H1 (cell line): ENCODE results near the gene OXLD1. TPM values are rescaled to one million over a fixed set of nuclear protein-coding genes. Genes with fewer than 3 reads are reported as not detected.

Source experiments
- CTCF ChIA-PET: fragments of 300-600 bp; sonication (Branson Sonifier 250); formaldehyde crosslinking; loops from one replicate; lab custom pipeline; 2021; ENCODE audit not compliant: partially characterized antibody; lab: Charles Lee
- POLR2A ChIA-PET: fragments of 300-600 bp; sonication (Branson Sonifier 250); formaldehyde crosslinking; loops from one replicate; lab custom pipeline; 2021; ENCODE audit warnings: inconsistent platforms; ENCODE audit not compliant: partially characterized antibody; lab: Charles Lee
- DNase-seq, 2 experiments: peaks; one replicate each; pipeline versions ENCODE4 v3.0.0 to v3.0.0-alpha.2; 2010 to 2022; ENCODE audit warnings: low spot score in 2 of 2, low read depth in 1 of 2, mixed read lengths in 1 of 2
- FAIRE-seq: peaks from 2 replicates; lab custom pipeline; 2011; peaks lifted over from hg19 to GRCh38; lab: Jason Lieb, UNC
- H2AFZ ChIP-seq: 2 replicates; pipeline ENCODE4 v1.8.1; 2012; ENCODE audit warnings: low read length, inconsistent platforms
- H2AK5ac ChIP-seq: 2 replicates; pipeline ENCODE4 v1.6.1; 2013; ENCODE audit warnings: low read depth, low read length
- H2BK120ac ChIP-seq: replicated peaks from 2 replicates; pipeline ENCODE3; 2013; ENCODE audit warnings: low read depth, low read length, inconsistent platforms
- H2BK12ac ChIP-seq: 2 replicates; pipeline ENCODE4 v1.6.1; 2013; ENCODE audit warnings: low read depth, low read length
- H2BK15ac ChIP-seq: 2 replicates; pipeline ENCODE4 v1.6.1; 2013; ENCODE audit warnings: low read length
- H2BK20ac ChIP-seq: 2 replicates; pipeline ENCODE4 v1.6.1; 2013; ENCODE audit warnings: low read length
- H2BK5ac ChIP-seq: 2 replicates; pipeline ENCODE4 v1.6.1; 2013; ENCODE audit warnings: low read depth, low read length
- H3K14ac ChIP-seq: 2 replicates; pipeline ENCODE4 v1.6.1; 2013; ENCODE audit warnings: inconsistent platforms; ENCODE audit not compliant: insufficient read length
- H3K18ac ChIP-seq: 2 replicates; pipeline ENCODE4 v1.6.1; 2013; ENCODE audit warnings: low read length; ENCODE audit errors: extremely low read depth
- H3K23ac ChIP-seq: 2 replicates; pipeline ENCODE4 v1.6.1; 2013; ENCODE audit warnings: inconsistent platforms; ENCODE audit not compliant: insufficient read length
- H3K23me2 ChIP-seq: 2 replicates; pipeline ENCODE4 v1.6.1; 2013; ENCODE audit warnings: low read depth, low read length
- H3K27ac ChIP-seq: 2 replicates; pipeline ENCODE4 v1.6.1; 2011; ENCODE audit warnings: low read depth, low read length, inconsistent platforms
- H3K27me3 ChIP-seq, 4 experiments: replicated peaks in 1 of 4; 1 replicate in 1 of 4; 2 replicates in 3 of 4; pipeline versions ENCODE4 v1.6.1 to v1.8.1; 2011 to 2013; ENCODE audit warnings: low read length in 3 of 4, mild to moderate bottlenecking in 3 of 4, inconsistent platforms in 2 of 4, mixed read lengths in 2 of 4, moderate library complexity in 1 of 4; ENCODE audit not compliant: control insufficient read depth in 3 of 4, insufficient read depth in 3 of 4; ENCODE audit errors: extremely low read depth in 1 of 4
- H3K36me3 ChIP-seq, 4 experiments: 2 replicates each; pipeline versions ENCODE4 v1.6.1 to v1.8.1; 2011 to 2013; ENCODE audit warnings: mild to moderate bottlenecking in 4 of 4, low read length in 3 of 4, moderate library complexity in 2 of 4, control low read depth in 1 of 4, inconsistent platforms in 1 of 4; ENCODE audit not compliant: insufficient read depth in 4 of 4, control insufficient read depth in 2 of 4
- H3K4ac ChIP-seq: replicated peaks from 2 replicates; pipeline ENCODE3; 2013; ENCODE audit warnings: low read length, low read depth, mixed read lengths, inconsistent platforms; ENCODE audit not compliant: insufficient read length
- H3K4me1 ChIP-seq, 4 experiments: replicated peaks in 1 of 4; 1 replicate in 1 of 4; 2 replicates in 3 of 4; pipeline versions ENCODE4 v1.6.1 to v1.8.1; 2011 to 2013; ENCODE audit warnings: low read length in 3 of 4, inconsistent platforms in 2 of 4, mixed read lengths in 1 of 4; ENCODE audit not compliant: insufficient read depth in 4 of 4, control insufficient read depth in 3 of 4
- H3K4me2 ChIP-seq, 2 experiments: 2 replicates each; pipeline versions ENCODE4 v1.6.1 to v1.8.1; 2011 to 2013; ENCODE audit warnings: low read depth in 2 of 2, low read length in 2 of 2, control low read depth in 1 of 2, inconsistent platforms in 1 of 2, mild to moderate bottlenecking in 1 of 2; ENCODE audit not compliant: insufficient read depth in 1 of 2
- H3K4me3 ChIP-seq, 4 experiments: fragments of 200-600, 300-600 bp in 1 of 4; sonication (generic), shearing (Covaris generic), sonication (Bioruptor Twin) in 1 of 4; 2 replicates each; pipeline versions ENCODE4 v1.5.1 to v1.8.1; 2011 to 2016; ENCODE audit warnings: low read length in 4 of 4, low read depth in 3 of 4, control low read depth in 2 of 4, inconsistent platforms in 2 of 4, mild to moderate bottlenecking in 2 of 4, mixed read lengths in 1 of 4, moderate library complexity in 1 of 4; ENCODE audit not compliant: insufficient read depth in 2 of 4; ENCODE audit errors: extremely low read depth in 1 of 4
- H3K56ac ChIP-seq: replicated peaks from 2 replicates; pipeline ENCODE3; 2013; ENCODE audit warnings: low read depth, mild to moderate bottlenecking, mixed read lengths, low read length, inconsistent platforms; ENCODE audit not compliant: insufficient read length
- H3K79me1 ChIP-seq: 2 replicates; pipeline ENCODE4 v1.6.1; 2013; ENCODE audit warnings: low read depth, low read length, control low read depth
- H3K79me2 ChIP-seq, 2 experiments: 2 replicates each; pipeline versions ENCODE4 v1.6.1 to v1.8.1; 2012 to 2013; ENCODE audit warnings: low read length in 2 of 2, mild to moderate bottlenecking in 2 of 2, inconsistent platforms in 1 of 2; ENCODE audit not compliant: insufficient read depth in 2 of 2, control insufficient read depth in 1 of 2
- H3K9ac ChIP-seq, 4 experiments: replicated peaks in 1 of 4; 1 replicate in 1 of 4; 2 replicates in 3 of 4; pipeline versions ENCODE4 v1.6.1 to v1.8.1; 2011 to 2013; ENCODE audit warnings: low read depth in 3 of 4, low read length in 3 of 4, control low read depth in 2 of 4, mild to moderate bottlenecking in 2 of 4, moderate library complexity in 2 of 4, inconsistent platforms in 1 of 4; ENCODE audit errors: extremely low read depth in 1 of 4
- H3K9me3 ChIP-seq, 2 experiments: 2 replicates each; pipeline versions ENCODE4 v1.6.1 to v1.8.1; 2012 to 2013; ENCODE audit warnings: mild to moderate bottlenecking in 2 of 2, moderate library complexity in 2 of 2, control low read depth in 1 of 2, inconsistent platforms in 1 of 2, low read depth in 1 of 2, low read length in 1 of 2, mixed read lengths in 1 of 2; ENCODE audit not compliant: insufficient read depth in 2 of 2
- H4K20me1 ChIP-seq, 2 experiments: replicated peaks in 1 of 2; 2 replicates each; pipeline versions ENCODE3 to v1.8.1; 2011 to 2013; ENCODE audit warnings: inconsistent platforms in 2 of 2, low read length in 2 of 2, mild to moderate bottlenecking in 1 of 2; ENCODE audit not compliant: insufficient read depth in 2 of 2, control insufficient read depth in 1 of 2
- H4K5ac ChIP-seq: 2 replicates; pipeline ENCODE4 v1.6.1; 2013; ENCODE audit warnings: low read length, low read depth, mixed read lengths, inconsistent platforms; ENCODE audit not compliant: insufficient read length
- H4K8ac ChIP-seq: 2 replicates; pipeline ENCODE4 v1.8.0; 2013; ENCODE audit warnings: mild to moderate bottlenecking, moderate library complexity, low read length, inconsistent platforms; ENCODE audit not compliant: insufficient read depth; ENCODE audit errors: extremely low read depth
- H4K91ac ChIP-seq: replicated peaks from 2 replicates; pipeline ENCODE3; 2013; ENCODE audit warnings: low read length, mixed read lengths, inconsistent platforms; ENCODE audit not compliant: insufficient read length
- CTBP2 ChIP-seq: IDR thresholded peaks from 2 replicates; pipeline ENCODE4 v1.7.0; 2011; ENCODE audit warnings: borderline replicate concordance, mild to moderate bottlenecking, moderate library complexity, mixed read lengths, low read length; ENCODE audit not compliant: insufficient read depth, insufficient read length
- WGBS, 2 experiments: shearing (Covaris generic) in 1 of 2; methylation state at CpG; one replicate each; pipeline versions ENCODE4 v1.1.6 to v1.1.7; 2013 to 2015; ENCODE audit warnings: low lambda C conversion rate in 2 of 2, mixed read lengths in 2 of 2, inconsistent platforms in 1 of 2, low coverage in 1 of 2, missing lambda C conversion rate in 1 of 2; ENCODE audit not compliant: insufficient replicate concordance in 2 of 2, insufficient coverage in 1 of 2, insufficient read length in 1 of 2; ENCODE audit errors: extremely low coverage in 1 of 2, missing lambda C conversion rate in 1 of 2; 5-methylcytosine and 5-hydroxymethylcytosine counted together
- polyA plus RNA-seq, 7 experiments: library from polyadenylated mRNA; depleted of rRNA in 3 of 7; stranded (reverse) in 5 of 7; unstranded in 2 of 7; fragments of >200 nt in 5 of 7; fragments of 200-250 nt in 2 of 7; gene quantifications; 1 replicate in 5 of 7; 2 replicates in 1 of 7; 4 replicates in 1 of 7; pipeline versions ENCODE4 v1.2.1 to v1.2.3, GENCODE V29; 2011 to 2013; ENCODE audit warnings: missing spikeins in 2 of 7, mixed read lengths in 2 of 7
- total RNA-seq: library from RNA; stranded (reverse); fragmentation: NEBNext Ultra II Directional; extraction: Animal tissue kit (Norgen Biotek cat#: 25700); gene quantifications from 2 replicates; pipeline ENCODE4 v1.2.1, GENCODE V29; 2021
- TF ChIP-seq, protein P1 (sequence below): IDR thresholded peaks from 2 replicates; pipeline ENCODE4 v1.6.1; 2012; ENCODE audit warnings: inconsistent platforms
- TF ChIP-seq, protein P2 (sequence below), 3 experiments: IDR thresholded peaks; 1 replicate in 2 of 3; 2 replicates in 1 of 3; pipeline versions ENCODE4 v1.5.1 to v1.6.1; 2011; ENCODE audit warnings: low read length in 3 of 3, mild to moderate bottlenecking in 3 of 3, inconsistent platforms in 2 of 3, low read depth in 1 of 3, moderate library complexity in 1 of 3; ENCODE audit not compliant: insufficient read depth in 1 of 3; ENCODE audit errors: control extremely low read depth in 1 of 3

Gene OXLD1
- total and polyA plus RNA-seq, 2 of the 8 experiments (the other 6 are each of a cell fraction or from before 2014, with no cell fraction given), result 41.5 to 61.9 TPM

DNA sequence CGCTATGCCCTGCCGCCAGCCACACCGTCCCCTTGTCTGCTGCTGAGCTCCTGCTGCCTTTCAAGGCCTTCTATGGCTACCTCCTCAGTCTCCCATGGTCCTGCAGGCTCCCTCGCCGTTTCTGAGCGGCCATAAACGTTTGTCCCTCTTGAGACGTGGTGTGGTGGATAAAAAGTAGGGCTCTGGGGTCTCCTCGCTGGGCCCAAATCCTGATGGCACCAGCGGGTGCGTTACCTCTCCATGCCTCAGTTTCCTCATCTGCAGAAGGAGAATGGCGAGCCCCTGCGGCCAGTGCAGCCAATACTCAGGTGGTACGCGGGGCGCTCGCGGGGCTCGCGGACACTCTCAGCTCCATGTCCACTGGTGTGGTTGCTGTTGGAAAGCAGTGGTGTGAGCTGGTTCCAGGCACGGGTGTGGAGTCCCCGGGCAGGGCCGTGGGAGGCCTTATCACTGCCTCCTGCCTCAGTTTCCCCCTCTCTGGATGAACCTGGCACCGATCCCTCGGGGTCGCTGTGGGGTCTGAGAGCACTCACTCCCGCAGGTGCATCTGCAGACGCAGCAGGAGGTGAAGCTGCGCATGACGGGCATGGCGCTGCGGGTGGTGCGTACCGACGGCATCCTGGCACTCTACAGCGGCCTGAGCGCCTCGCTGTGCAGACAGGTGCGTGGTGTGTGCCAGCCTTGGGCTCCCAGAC lies 48.2 kb upstream of the OXLD1 start:
- POLR2A ChIA-PET, result interaction anchor here (0.8 to 25.9 kb wide), 6 partner anchors 6 to 173 kb away, joined by 3 to 436 read pairs (median 176); partner anchors contain the start of genes ARL16, HGS, MRPL12 and SLC25A10
- no peak overlapping the region for H3K14ac ChIP-seq
- CTCF ChIA-PET, result interaction anchor here (0.6 to 2.2 kb wide), 9 partner anchors 10 to 155 kb away, joined by 3 to 6 read pairs (median 4); partner anchors contain the start of gene MRPL12
- H2BK5ac ChIP-seq, result no peak overlapping the region
- DNase-seq (no peak), FAIRE-seq (no peak)
- H4K5ac ChIP-seq, result no peak overlapping the region
- no peak overlapping the region for H2BK12ac ChIP-seq
- H3K27me3 ChIP-seq, result no peaks in the 10 kb centered on the region; a peak in 2 of 7 replicates
- H2AFZ ChIP-seq, result no peak overlapping the region
- peak overlapping the region; percentile 51; the same call in 1 of the 2 replicates for H4K8ac ChIP-seq
- H3K79me1 ChIP-seq, result peaks cover 8% of the 10 kb centered on the region; the same call in 1 of the 2 replicates
- TF ChIP-seq, protein P1, sequence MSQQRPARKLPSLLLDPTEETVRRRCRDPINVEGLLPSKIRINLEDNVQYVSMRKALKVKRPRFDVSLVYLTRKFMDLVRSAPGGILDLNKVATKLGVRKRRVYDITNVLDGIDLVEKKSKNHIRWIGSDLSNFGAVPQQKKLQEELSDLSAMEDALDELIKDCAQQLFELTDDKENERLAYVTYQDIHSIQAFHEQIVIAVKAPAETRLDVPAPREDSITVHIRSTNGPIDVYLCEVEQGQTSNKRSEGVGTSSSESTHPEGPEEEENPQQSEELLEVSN, result no peak
- TF ChIP-seq, protein P2, sequence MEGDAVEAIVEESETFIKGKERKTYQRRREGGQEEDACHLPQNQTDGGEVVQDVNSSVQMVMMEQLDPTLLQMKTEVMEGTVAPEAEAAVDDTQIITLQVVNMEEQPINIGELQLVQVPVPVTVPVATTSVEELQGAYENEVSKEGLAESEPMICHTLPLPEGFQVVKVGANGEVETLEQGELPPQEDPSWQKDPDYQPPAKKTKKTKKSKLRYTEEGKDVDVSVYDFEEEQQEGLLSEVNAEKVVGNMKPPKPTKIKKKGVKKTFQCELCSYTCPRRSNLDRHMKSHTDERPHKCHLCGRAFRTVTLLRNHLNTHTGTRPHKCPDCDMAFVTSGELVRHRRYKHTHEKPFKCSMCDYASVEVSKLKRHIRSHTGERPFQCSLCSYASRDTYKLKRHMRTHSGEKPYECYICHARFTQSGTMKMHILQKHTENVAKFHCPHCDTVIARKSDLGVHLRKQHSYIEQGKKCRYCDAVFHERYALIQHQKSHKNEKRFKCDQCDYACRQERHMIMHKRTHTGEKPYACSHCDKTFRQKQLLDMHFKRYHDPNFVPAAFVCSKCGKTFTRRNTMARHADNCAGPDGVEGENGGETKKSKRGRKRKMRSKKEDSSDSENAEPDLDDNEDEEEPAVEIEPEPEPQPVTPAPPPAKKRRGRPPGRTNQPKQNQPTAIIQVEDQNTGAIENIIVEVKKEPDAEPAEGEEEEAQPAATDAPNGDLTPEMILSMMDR (IDR thresholded peaks at IDR 0.05; ENCODE audit: control extremely low read depth in 1 of 3, insufficient read depth in 1 of 3, low read depth in 1 of 3, low read length in 3 of 3), result no peak
- no peak for TF ChIP-seq CTBP2
- no peak overlapping the region for H3K23ac ChIP-seq
- H2BK15ac ChIP-seq, result no peak overlapping the region
- H3K9ac ChIP-seq, result no peak overlapping the region
- H4K20me1 ChIP-seq, result peaks cover 3 to 10% of the 10 kb centered on the region in 2 experiments
- no peak overlapping the region for H3K4me3 ChIP-seq
- H3K36me3 ChIP-seq, result peaks cover 0 to 9% (median 0%) of the 10 kb centered on the region in 4 experiments; a peak in 3 of 8 replicates
- H2AK5ac ChIP-seq, result no peak overlapping the region
- no peak overlapping the region for H2BK120ac ChIP-seq
- H2BK20ac ChIP-seq, result no peak overlapping the region
- no peak overlapping the region for H4K91ac ChIP-seq
- no peak overlapping the region for H3K56ac ChIP-seq
- H3K79me2 ChIP-seq, result peaks cover 0 to 7% of the 10 kb centered on the region in 2 experiments; a peak in 1 of 4 replicates
- no peak overlapping the region for H3K18ac ChIP-seq
- WGBS, 2 experiments, result 94% methylated on average over 39 of the region's 39 CpGs; no CpG with 5 or more reads in 1 of the 2 experiments
- H3K4me1 ChIP-seq, result peaks cover 0 to 24% (median 18%) of the 10 kb centered on the region in 4 experiments; a peak in 5 of 7 replicates
- no peak overlapping the region; a peak in 1 of 4 replicates for H3K4me2 ChIP-seq
- H3K9me3 ChIP-seq, result no peaks in the 10 kb centered on the region
- H3K4ac ChIP-seq, result no peak overlapping the region
- H3K27ac ChIP-seq, result no peak overlapping the region
- peaks cover 20% of the 10 kb centered on the region for H3K23me2 ChIP-seq
